GM10266 (cell line): ENCODE data around the gene ANXA1.

Experiments
- DNase-seq: peaks from one replicate; pipeline ENCODE4 v3.0.0; 2012; ENCODE audit errors: extremely low spot score
- CTCF ChIP-seq: IDR thresholded peaks from 2 replicates; pipeline ENCODE4 v1.5.1; 2012; ENCODE audit warnings: mild to moderate bottlenecking, low read depth; ENCODE audit not compliant: control insufficient read depth, insufficient read depth; ENCODE audit errors: missing control alignments

The ANXA1 gene, protein sequence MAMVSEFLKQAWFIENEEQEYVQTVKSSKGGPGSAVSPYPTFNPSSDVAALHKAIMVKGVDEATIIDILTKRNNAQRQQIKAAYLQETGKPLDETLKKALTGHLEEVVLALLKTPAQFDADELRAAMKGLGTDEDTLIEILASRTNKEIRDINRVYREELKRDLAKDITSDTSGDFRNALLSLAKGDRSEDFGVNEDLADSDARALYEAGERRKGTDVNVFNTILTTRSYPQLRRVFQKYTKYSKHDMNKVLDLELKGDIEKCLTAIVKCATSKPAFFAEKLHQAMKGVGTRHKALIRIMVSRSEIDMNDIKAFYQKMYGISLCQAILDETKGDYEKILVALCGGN

DNA sequence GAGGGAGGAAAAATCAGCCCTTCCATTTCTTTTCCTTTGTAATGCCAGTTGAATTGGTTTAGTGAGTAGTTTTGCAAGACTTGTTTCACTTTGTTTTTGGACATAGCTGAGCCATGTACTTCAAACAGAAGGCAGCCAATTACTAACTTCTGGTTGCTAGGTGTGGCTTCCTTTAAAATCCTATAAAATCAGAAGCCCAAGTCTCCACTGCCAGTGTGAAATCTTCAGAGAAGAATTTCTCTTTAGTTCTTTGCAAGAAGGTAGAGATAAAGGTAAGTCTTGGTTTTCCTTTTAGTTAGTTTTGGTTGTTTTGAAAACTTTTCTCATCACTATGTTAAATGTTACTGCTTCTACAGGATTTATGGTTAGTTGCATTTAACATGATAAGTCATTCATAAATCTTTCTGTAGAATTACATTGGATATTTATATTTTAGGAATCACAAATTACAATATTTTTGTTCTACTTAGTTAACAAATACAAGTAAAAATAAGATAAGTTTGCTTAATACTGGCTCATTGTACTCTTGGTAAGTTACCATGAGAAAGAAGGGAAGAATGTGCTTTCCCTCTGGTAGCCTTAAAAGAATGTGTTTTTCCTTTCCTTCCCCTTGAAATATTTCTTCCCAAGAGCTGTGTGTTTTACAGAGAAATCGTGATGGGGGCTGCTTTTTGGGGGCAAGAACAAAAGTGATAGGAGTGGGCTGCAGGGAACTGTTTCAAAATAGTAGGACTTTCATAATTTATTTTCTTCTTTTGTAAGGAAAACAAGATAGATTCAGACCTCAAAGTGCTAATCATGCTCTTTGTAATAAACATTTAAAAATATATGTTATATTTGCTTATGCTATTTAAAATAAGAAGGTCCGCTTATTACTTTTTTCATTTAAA is at the start of gene ANXA1:
TSS of gene ANXA1 (plus strand) at position 213 of the 890 bp plus-strand sequence. CDS start 6,671 bp downstream, outside the sequence.
- no peak for DNase-seq
- TF ChIP-seq CTCF, result no peak

DNA sequence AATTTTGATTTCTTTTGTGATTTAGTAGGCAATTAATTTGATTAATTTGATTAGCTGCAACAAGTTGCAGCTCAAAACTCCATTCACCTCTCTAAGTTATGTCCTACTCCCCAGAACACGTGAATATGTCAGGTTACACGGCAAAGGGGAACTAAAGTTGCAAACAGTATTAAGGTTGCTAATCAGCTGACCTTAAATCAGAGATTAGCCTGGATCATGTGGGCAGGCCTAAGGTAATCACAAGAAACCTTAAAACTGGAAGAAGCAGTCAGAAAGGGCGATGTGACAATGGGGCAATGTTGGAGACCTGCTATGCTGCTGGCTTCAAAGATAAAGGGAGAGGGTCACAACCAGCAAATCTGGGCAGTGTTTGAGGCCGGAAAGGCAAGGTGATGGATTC is 47.3 kb upstream of the ANXA1 start:
- DNase-seq, result no peak
- no peak for TF ChIP-seq CTCF

- no peak for DNase-seq
- no peak for TF ChIP-seq CTCF
These were observed 46.7 kb upstream of the ANXA1 start for GRCh38 chr9:73104921-73105320.

DNA sequence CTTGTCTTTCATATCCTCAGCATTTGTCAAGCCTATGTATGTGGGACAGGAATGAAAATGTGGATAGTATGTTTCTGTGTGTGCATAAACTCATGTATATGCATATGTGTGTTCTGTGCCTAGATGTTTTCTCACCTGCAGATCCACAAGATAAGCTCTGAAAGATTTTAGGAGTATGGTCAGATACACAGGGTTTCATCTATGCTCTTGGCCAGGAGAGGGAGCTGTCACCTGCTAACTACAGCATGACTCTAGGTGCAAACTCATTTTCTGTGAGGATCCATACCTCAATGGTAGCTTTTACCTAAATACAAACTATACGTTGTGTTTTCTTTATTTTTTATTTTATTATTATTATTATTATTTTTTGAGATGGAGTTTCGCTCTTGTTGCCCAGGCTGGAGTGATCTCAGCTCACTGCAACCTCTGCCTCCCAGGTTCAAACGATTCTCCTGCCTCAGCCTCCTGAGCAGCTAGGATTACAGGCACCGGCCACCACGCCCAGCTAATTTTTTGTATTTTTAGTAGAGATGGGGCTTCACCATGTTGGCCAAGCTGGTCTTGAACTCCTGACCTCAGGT is 44.1 kb upstream of the ANXA1 start:
- DNase-seq, result peak; percentile 34
- peak; percentile 71 for TF ChIP-seq CTCF

GRCh38 chr9:73114058-73114457 is 37.6 kb upstream of the ANXA1 start:
- no peak for TF ChIP-seq CTCF
- DNase-seq, result no peak

DNA sequence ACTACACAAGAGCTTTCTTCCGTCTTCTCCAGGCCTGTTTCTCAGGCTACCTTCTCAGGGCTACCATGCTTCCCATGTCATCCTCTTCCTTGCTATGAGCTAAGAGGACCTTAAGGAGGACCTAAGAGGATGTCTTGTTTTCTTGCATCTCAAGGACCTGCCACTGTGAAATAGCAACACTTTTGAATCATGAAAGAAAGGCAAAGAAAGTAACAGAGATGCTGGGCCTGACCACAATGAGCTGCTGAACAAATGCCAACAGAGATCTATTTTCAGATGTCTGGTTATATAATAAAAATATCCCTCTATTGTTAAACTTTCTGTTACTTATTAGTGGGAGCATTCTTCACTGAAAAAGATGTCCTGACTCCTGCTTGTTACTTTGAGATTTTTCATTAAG is 36.7 kb upstream of the ANXA1 start:
- TF ChIP-seq CTCF, result no peak
- no peak for DNase-seq
